HG02610 (cell line): ENCODE results near the gene KCNG4.

Source experiments
- ATAC-seq: cut with Tn5 transposase; IDR thresholded peaks from one replicate; pipeline ENCODE4 v1.9.1; 2021; ENCODE audit warnings: mild to moderate bottlenecking, moderate library complexity; ENCODE audit not compliant: unreplicated experiment

The KCNG4 gene

GRCh38 chr16:84239909-84240308 is at the start of gene KCNG4:
KCNG4 (minus strand) TSS chr16:84240012; CDS start chr16:84237485, 2,527 bp downstream.
- ATAC-seq: no peak

GRCh38 chr16:84288902-84289301 is 49.1 kb upstream of the KCNG4 start:
- ATAC-seq: no peak

- no peak for ATAC-seq
Observed at GRCh38 chr16:84286578-84287240, 46.9 kb upstream of the KCNG4 start.

- no peak for ATAC-seq
Observed at GRCh38 chr16:84284154-84284722, 44.4 kb upstream of the KCNG4 start.

GRCh38 chr16:84283314-84284153 is 43.7 kb upstream of the KCNG4 start:
- ATAC-seq: no peak

- no peak for ATAC-seq
Observed at GRCh38 chr16:84282533-84282932, 42.7 kb upstream of the KCNG4 start.

- no peak for ATAC-seq
Observed at GRCh38 chr16:84281074-84281473, 41.3 kb upstream of the KCNG4 start.

- ATAC-seq: no peak
Observed at GRCh38 chr16:84279881-84280280, 40.1 kb upstream of the KCNG4 start.

- ATAC-seq: no peak
Observed at GRCh38 chr16:84278968-84279367, 39.2 kb upstream of the KCNG4 start.

- ATAC-seq: no peak
Observed at GRCh38 chr16:84278333-84278732, 38.5 kb upstream of the KCNG4 start.

GRCh38 chr16:84277244-84277823 is 37.5 kb upstream of the KCNG4 start:
- ATAC-seq: no peak

GRCh38 chr16:84275585-84276151 is 35.9 kb upstream of the KCNG4 start:
- no peak for ATAC-seq

GRCh38 chr16:84274515-84274914 is 34.7 kb upstream of the KCNG4 start:
- no peak for ATAC-seq

GRCh38 chr16:84272740-84273320 is 33.0 kb upstream of the KCNG4 start:
- ATAC-seq: no peak

- ATAC-seq: no peak
Observed at GRCh38 chr16:84271866-84272265, 32.1 kb upstream of the KCNG4 start.

GRCh38 chr16:84271037-84271436 is 31.2 kb upstream of the KCNG4 start:
- no peak for ATAC-seq

GRCh38 chr16:84270531-84270930 is 30.7 kb upstream of the KCNG4 start:
- no peak for ATAC-seq

GRCh38 chr16:84270071-84270470 is 30.3 kb upstream of the KCNG4 start:
- ATAC-seq: no peak

- ATAC-seq: no peak
Observed at GRCh38 chr16:84268291-84269040, 28.7 kb upstream of the KCNG4 start.

- ATAC-seq: no peak
Observed at GRCh38 chr16:84267380-84267779, 27.6 kb upstream of the KCNG4 start.
